ENCODE results near the gene UNG.

Gene UNG

GRCh38 chr12:109089683-109090082, 7.7 kb upstream of the UNG start:
- DNase-seq (ENCODE audit: low read depth), result no peak

- DNase-seq (ENCODE audit: low read depth), result no peak
Measured at GRCh38 chr12:109092497-109093021, 4.8 kb upstream of the UNG start.

GRCh38 chr12:109093022-109093918, 4.1 kb upstream of the UNG start, which contains the start of gene ALKBH2:
TSS of gene ALKBH2 (minus strand) at chr12:109093472. CDS start at chr12:109092786, 686 bp downstream.
- peak; percentile 80 for DNase-seq (ENCODE audit: low read depth)

GRCh38 chr12:109097140-109097434, 310 bp upstream of the UNG start:
- DNase-seq (ENCODE audit: low read depth), result no peak

- no peak for DNase-seq (ENCODE audit: low read depth)
Measured at GRCh38 chr12:109098183-109098604, 797 bp downstream of the UNG start.

DNA sequence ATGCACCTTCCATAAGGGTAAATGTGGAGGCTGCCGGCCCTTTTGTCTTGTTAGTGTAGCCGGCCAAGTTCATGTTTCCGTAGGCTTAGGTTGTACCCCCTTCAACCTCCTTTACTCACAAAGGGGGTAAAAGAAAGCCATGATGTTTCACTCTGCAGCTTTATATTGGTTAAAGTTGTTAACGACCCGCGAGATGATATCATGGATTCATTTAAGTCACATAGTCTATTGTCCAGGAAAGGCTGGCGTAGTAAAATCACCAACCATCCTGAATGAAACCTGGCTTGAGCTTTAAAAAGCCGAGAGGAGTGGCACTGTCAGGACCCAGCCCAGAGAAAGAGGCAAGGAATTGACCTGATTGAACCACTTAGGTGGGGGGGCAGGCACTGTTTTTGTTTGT, 1.3 kb downstream of the UNG start:
- DNase-seq (ENCODE audit: low read depth), result no peak

GRCh38 chr12:109099431-109100020, 2.1 kb downstream of the UNG start:
- DNase-seq (ENCODE audit: low read depth), result no peak

DNA sequence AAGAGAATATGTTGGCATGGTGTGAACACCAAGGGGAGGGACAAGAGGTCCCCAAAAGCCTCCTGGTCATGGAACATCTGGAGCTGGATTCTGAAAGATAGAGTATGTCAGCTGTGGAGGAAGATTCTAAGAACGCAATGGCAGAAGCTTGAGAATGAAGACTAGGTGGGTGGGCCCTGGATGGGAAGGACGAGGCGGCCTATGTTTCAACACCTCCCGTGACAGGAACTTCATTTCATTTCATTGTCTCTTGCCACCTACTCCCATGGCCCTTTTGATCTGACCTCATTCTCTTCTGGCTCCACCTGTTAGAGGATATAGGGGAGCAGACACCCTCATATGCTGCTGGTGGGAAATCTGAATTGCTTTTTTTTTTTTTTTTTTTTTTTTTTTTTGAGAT, 3.3 kb downstream of the UNG start:
- DNase-seq (ENCODE audit: low read depth), result no peak

- DNase-seq (ENCODE audit: low read depth), result no peak
Measured at GRCh38 chr12:109102491-109102890, 5.1 kb downstream of the UNG start.

GRCh38 chr12:109105176-109105575, 7.8 kb downstream of the UNG start:
- no peak for DNase-seq (ENCODE audit: low read depth)

DNA sequence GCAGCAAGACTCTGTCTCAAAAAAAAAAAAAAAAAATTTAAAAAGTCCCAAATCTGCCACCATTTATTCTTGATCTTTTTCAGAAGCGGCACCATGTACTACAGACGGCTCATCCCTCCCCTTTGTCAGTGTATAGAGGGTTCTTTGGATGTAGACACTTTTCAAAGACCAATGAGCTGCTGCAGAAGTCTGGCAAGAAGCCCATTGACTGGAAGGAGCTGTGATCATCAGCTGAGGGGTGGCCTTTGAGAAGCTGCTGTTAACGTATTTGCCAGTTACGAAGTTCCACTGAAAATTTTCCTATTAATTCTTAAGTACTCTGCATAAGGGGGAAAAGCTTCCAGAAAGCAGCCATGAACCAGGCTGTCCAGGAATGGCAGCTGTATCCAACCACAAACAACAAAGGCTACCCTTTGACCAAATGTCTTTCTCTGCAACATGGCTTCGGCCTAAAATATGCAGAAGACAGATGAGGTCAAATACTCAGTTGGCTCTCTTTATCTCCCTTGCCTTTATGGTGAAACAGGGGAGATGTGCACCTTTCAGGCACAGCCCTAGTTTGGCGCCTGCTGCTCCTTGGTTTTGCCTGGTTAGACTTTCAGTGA, 12.5 kb downstream of the UNG start:
- no peak for DNase-seq (ENCODE audit: low read depth)

GRCh38 chr12:109110988-109111495, 13.6 kb downstream of the UNG start:
- DNase-seq (ENCODE audit: low read depth), result no peak

GRCh38 chr12:109112720-109113465, 15.5 kb downstream of the UNG start:
- DNase-seq (ENCODE audit: low read depth), result no peak

- no peak for DNase-seq (ENCODE audit: low read depth)
Measured at GRCh38 chr12:109113661-109114321, 16.4 kb downstream of the UNG start.

DNA sequence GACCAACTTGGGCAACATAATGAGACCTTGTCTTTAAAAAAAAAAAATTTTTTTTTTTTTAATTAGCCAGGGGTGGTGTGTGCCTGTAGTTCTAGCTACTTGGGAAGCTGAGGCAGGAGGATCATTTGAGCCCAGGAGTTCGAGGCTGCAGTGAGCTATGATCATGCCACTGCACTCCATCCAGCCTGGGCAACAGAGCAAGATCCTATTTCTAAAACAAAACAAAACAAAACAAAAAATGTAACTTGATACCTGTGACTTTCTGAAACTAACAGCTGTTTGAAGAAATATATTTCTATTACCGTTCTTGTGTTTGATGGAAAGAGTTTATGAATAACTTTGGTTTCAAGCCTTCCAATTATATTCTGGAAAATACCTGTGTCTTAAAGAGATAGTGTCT, 17.2 kb downstream of the UNG start:
- no peak for DNase-seq (ENCODE audit: low read depth)

DNA sequence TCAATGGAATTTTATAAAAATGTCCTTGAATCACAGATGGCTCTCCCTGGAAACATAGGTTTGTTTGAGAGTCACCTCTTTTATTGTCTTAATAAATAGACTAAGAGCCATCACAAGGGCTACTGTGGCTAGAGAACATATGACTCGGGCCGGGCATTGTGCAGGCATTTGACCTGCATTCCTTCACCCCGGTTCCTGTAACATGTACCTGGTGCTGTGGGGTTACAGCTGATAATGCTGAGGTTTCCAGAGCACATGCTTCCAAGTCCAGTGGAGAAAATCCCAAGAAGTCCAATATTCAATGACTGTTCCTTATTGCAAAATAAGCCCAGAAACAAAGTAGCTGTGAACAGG, 18.0 kb downstream of the UNG start:
- DNase-seq (ENCODE audit: low read depth), result no peak

DNA sequence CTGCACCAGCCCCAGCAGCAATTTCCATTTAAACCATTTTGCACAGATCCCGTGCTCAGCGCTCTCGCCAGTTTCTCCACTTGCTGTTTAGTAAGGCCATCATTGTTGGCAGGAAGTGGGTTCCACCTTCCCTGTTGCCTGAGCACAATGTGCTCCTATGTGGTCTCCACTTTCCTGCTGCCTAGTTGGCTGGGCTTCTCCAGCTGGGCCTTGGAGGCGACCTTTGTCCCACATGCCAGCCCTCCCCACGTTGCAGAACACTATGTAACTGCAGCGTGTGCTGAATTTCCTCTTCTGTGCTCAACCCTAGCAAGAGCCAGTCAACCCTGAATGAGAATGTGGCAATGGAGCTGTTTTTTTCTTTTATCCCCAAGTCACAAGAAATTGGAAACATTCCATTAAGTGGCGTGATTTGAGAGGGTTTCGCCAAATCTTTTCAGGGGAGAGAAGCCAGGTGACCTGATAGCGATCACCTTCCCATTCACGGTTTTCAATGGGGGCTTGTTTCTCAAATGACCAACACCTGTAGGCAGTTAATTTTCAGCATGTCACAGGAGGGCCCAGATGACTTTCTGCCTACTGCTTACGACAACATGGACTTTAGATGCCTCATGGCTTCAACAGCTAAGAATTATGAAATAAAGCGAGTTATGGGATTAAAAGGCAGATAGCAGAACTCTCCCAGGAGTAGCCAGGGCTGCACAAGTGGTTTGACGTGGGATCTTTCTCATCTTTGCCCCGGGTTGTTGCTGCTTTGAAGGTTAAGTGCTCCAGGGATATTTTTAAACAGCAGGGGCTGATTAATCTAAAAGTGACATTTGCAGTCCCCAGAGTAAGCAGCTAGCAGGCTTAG, 18.6 kb downstream of the UNG start, which contains the start of gene ACACB:
Gene ACACB (plus strand): TSS at position 830 of the 853 bp plus-strand sequence. CDS start 22,819 bp downstream, outside the sequence.
- DNase-seq (ENCODE audit: low read depth), result no peak

DNA sequence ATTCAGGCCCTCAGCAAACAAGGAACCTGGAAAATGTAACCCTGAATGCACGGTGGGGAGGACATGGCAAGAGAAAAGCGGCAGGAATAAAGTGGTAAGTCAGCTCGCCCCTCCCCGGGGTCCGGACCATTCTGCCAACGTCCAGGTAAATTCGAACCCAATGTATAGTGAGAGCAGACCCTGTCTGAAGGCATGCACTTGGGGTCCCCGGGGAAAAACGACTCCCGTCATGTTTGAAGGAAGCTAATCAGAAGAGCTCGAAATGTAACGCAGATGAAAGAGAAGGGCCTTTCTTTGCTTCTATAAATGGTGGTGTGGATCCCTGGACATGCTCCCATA, 19.2 kb downstream of the UNG start:
- DNase-seq (ENCODE audit: low read depth), result no peak

DNA sequence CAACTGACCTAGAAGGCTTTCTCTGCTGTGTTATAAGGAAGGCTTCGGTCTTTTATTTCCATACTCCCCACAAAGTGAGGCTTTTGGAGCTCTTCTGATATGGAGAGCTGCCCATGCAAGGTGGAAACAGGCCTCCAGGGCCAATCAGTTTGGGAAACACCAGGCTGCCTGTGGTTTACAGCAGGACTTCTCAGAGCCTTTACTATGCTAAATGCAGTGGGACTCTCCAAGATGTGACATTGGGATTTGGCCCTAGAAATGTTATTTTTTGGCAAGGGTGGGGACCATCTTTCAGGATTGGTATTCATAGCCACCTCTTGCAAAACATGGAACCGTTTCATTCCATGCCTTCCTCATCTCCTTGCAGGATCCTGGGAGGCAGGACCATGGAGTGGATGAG, 22.7 kb downstream of the UNG start:
- DNase-seq (ENCODE audit: low read depth), result no peak

DNA sequence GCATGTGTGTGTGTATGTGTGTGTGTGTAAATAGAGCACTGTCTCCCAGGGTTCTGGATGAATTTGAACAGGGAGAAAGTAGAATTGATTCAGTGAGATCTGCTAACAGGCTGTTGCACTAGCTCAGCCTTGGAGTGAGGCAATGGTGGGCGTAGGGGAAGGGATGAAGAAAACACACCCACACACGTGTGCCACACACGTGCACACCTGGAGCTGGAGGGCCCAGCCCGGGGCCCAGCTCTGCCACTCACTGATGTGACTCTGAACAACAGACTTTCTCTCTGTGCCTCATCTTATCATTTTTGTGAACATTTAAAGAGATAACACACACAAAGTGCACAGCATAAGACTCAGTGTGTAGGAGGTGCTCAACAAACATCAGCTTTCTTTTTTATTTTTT, 23.2 kb downstream of the UNG start:
- no peak for DNase-seq (ENCODE audit: low read depth)

All from CMK (cell line).